Measurements from ENCODE around the gene NINL. TPM values are rescaled to one million over a fixed set of nuclear protein-coding genes. Genes with fewer than 3 reads are reported as not detected.

The NINL gene
- total RNA-seq, 1 experiment from 2014 or later: not detected

DNA sequence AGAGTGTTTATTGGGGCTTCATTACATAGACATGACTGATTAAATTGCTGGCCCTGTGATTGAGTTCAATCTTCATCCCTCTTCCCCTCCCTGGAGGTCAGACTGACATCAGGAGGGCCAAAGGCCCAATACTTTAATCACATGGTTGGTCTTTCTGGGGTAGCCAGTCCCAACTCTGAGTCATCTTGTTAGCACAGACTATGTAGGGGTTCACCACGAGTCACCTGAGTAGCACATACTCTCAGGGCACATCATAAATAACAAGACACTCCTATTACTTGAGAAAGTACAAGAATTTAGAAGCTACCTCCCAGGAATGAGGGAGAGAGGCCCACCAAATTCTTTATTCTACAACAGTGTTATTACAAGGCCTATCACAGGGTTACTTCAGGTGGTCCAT lies 166.6 kb downstream of the NINL start:
- no peak for DNase-seq (ENCODE audit: low spot score)

DNA sequence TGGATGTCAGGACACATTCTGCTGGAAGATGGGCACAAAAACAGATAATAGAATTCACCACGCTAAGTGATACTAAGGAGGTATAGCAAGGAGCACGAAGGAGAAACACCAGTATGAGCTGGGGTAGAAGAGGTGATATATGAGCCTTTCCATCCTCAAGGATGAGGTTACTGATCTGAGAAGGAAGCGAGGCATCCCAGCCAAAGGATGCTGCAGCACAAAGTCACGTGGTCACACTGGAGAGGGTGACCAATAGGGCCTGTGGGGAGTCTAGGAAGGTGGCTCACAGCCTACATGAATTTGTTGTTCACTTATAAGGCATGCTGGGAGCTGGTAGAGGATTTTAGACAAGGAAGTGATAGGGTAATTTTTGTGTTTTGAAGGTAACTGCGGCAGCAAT lies 176.4 kb downstream of the NINL start:
- no peak for DNase-seq (ENCODE audit: low spot score)

DNA sequence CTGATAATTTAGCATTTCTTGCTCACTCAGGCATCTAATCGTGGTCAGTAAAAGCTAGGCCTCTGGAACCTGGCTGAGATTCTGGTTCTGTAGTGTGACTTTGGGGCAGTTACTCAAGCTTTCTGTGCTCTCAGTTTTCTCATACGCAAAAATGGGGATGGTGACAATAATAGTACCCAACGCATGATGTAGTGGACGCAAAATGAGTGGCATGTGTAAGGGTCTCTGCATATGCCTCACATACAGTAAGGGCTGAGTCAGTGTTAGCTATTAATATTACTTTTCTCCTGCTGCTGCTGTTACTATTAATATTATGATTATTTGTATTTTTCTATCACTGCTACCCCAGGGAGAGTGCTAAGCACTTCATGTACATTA lies 177.2 kb downstream of the NINL start:
- no peak for DNase-seq (ENCODE audit: low spot score)

DNA sequence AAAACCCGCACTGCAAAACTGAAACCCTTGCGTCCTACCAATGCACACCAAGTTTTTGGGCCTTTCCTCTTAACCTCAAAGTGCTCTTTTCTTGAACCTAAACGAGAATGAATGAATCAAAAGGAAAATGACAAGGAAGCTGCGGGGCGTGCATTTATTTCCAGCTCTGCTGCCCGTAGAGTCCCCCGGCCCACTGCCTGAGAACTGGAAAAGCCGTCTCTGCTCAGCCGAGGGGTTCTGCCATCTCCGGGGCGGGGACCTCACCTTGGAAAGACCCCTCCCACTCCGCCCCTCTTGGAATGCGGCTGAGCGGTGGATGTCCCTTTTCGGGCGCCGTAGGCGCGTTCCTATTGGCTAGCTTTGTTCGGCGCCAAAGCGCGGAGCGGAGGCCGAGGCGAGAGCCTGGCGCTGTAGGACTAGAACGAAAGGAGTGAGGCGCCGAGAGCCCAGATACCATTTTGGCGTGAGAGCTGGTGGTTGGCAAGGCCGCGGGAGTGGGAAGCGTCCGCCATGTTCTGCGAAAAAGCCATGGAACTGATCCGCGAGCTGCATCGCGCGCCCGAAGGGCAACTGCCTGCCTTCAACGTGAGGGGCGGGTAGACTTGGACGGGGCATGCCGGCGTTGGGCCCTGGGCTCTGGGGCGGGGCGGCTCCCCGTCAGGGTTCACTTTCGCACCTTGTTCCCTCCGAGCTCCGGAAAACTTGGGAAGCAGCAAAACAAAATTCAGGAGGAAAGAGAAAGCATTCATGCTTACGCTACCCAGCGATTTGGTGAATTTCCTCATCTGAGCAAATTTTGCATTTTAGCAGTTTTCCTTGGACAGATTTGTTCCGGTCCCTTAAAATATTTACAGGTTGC lies 177.8 kb downstream of the NINL start, which contains the start of gene GINS1:
GINS1 (plus strand) TSS at position 363 of the 859 bp plus-strand sequence; CDS start at position 511, 148 bp downstream.
- DNase-seq (ENCODE audit: low spot score): peak; percentile 96

Small RNA genes lying within 50 kb of the gene (small RNA-seq; reads per million reads assigned to genes)
- not detected for gene RNU6ATAC17P

Other genes starting within 250 kb of the NINL start
- 93.6 and 105 TPM in 2 replicates for gene ABHD12, start 194.7 kb downstream of the NINL start, total RNA-seq (2014; rRNA removed; shearing (Covaris generic))
- 20.2 and 21.1 TPM in 2 replicates for gene GINS1, start 177.9 kb downstream of the NINL start, total RNA-seq (2014; rRNA removed; shearing (Covaris generic))
- 4.8 and 6.2 TPM in 2 replicates for gene NANP, start 38.5 kb upstream of the NINL start, total RNA-seq (2014; rRNA removed; shearing (Covaris generic))
- gene ZNF337, start 111.3 kb upstream of the NINL start, total RNA-seq (2014; rRNA removed; shearing (Covaris generic)): 5.8 and 7.2 TPM in 2 replicates